D341Med (cell line): ENCODE data around the gene ARMC5.
"Not testable (repeated sequence)": the region's sequence is repeated elsewhere in the genome, so short reads cannot be mapped to it uniquely, and the experiment has no call there.

Experiments
- DNase-seq: peaks from one replicate; pipeline ENCODE4 v3.0.0; 2012; ENCODE audit warnings: low spot score

ARMC5 gene

GRCh38 chr16:31499928-31500327 lies 40.6 kb downstream of the ARMC5 start:
- DNase-seq = no peak

- DNase-seq = no peak
These were observed 42.1 kb downstream of the ARMC5 start for GRCh38 chr16:31501226-31501965.

DNA sequence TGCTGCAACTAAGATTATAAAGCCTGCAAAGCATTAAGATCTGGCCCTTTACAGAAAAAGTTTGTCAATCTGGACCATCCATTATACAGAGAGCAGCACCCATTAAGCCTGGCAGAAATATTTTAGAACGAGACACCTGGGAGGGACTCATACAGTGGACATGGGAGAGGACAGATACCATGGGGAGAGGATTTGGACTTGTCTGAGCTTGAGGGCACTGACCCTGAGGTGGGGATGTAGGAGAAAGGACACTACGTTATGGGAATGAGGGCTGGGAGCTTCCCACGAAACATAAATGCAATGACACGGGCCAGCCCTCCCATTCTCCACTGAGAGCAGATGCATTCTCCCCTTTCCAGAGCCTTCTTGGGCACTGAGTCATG lies 42.7 kb downstream of the ARMC5 start:
- no peak for DNase-seq

DNA sequence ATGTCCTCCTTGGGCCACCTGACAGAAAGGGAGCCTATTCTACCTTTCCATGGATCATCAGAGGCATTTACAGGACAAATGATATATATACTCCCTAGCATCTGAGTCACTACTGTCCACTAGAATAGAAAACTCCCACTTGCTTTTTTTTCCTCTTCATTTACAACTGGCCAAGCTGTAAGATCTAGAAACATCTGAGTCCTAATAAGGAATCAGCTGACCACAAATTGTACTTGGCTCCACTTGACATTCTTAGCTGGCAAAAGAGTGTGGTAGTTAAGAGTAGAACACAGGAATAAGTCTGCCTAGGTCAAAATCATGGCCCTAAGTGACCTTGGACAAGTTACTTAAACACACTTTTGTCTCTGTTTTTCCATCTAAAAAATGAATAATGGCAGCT lies 43.7 kb downstream of the ARMC5 start:
- DNase-seq = no peak

DNA sequence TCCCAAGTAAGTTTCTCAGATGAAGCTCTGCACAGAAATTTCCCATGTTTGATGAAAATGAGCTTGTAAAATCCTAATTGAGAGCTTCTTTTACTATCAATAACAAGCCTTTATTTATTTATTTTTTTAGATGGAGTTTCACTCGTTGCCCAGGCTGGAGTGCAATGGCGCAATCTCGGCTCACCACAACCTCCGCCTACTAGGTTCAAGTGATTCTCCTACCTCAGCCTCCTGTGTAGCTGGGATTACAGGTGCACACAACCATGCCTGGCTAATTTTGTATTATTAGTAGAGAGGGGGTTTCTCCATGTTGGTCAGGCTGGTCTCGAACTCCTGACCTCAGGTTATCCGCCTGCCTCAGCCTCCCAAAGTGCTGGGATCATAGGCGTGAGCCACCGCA lies 44.3 kb downstream of the ARMC5 start:
- not testable (repeated sequence) for DNase-seq

DNA sequence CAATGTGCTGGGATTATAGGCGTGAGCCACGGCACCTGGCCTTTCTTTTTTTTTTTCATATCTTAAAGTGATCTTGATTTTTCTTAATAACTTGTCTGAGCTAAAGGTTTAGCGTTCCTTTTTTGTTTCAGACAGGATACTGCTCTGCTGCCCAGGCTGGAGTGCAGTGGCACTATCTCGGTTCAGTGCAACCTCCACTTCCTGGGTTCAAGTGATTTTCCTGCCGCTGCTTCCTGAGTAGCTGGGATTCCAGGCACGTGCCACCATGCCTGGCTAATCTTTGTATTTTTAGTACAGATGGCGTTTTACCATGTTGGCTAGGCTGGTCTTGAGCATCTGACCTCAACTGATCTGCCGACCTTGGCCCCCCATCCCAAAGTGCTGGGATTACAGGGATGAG lies 44.9 kb downstream of the ARMC5 start:
- DNase-seq = no peak

GRCh38 chr16:31505483-31505882 lies 46.2 kb downstream of the ARMC5 start:
- no peak for DNase-seq

DNA sequence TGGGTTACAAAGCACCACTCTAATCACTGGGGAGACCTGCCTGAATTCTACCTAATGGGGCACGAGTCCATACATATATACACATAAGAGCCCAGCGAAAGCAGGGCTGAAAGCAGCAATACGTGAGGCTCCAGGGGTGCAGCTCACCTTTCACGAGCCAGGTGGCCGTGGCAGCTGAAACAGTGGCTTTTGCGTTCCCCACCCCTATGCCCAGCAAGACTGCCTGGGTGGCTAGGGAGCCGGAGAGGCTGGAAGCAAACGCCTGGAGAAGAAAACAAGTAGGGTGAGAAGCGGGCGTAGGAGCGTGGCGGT lies 48.3 kb downstream of the ARMC5 start:
- DNase-seq = no peak

DNA sequence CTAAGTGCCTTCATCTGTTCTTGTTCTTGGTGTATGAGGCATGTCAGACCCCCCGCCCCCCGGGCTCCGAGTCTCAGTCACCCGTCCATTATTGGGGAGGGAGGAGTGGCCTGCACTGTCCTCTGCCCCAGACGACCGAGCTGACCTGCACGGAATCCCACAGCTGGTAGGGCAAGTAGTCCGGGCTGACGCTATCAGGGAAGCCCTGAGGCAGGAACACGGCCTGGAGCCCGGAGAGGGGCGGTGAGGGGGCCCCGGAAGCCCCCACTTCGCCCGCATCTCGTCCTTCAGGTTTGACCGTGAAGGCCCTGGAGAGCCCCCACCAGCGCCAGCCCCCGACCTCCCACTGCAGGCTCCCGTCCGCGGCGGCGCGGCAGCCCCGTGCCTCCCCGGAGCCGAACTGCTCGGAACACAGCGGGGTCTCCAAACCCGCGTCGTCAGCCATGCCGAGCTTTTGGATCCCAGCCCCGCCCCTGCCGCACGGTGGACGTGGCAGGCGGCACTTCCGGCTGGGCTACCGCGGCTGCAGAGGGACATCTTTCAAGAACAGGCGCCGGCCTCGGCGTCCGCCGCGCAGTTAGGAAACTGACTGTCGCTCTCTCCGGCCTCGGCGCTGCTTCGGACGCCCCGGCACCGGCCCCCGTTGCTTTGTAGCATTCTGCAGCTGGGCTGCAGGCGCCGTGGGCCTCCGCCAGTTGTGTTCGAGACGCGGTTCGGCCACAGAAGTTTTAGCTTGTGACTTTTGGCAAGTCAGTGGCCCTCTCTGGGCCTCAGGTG lies 48.8 kb downstream of the ARMC5 start, which contains the start of gene RUSF1:
RUSF1 (minus strand) TSS at position 463 of the 777 bp plus-strand sequence; CDS start at position 445, 18 bp downstream.
- peak; percentile 94 for DNase-seq

DNA sequence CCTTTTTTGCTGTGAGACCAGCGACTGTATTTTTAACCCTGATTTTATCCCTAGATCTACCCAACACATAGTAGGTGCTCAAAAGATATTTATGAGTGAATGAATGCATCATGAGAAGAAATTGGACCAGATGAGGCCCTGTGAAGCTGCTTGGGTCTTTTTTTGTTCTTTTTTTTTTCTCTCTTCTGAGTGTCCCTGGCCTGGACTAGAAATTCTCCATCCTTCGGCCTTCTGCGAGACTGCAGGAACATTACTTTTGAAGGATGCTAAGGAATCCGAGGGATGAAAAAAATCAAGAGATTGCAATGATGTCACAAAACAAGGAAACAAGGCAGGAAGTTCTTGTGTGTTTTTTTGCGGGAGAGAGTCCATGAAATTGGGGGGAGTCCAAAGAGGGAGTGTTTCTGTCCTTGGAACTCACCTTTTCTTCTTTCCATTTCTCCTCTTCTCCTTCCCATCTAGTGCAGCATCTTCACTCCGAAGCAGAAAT lies 49.5 kb downstream of the ARMC5 start:
- no peak for DNase-seq

DNA sequence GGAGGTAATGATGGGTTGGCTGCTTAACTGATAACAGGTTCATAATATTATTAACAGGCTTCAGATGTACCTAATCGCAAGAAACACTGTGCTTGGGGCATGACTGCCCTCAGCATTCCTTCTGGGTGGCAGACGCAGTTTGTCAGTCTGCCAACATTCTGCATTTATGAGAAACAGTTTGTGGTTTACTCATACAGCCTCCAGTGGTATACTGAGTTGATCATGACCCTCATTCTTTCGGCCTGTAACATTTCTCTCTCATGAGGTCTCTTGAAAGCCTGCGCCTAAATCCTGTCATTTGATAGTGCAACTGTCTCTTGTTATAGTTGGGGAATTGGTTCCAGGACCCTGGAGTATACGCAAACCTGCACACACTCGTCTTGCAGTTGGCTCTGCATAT lies 53.8 kb downstream of the ARMC5 start:
- DNase-seq = no peak

- DNase-seq = no peak
These were observed 54.6 kb downstream of the ARMC5 start for GRCh38 chr16:31513884-31514283.
